HG02798 (cell line): ENCODE data around the gene ISYNA1.

Experiments
- ATAC-seq: cut with Tn5 transposase; IDR thresholded peaks from one replicate; pipeline ENCODE4 v1.9.1; 2021; ENCODE audit warnings: mild to moderate bottlenecking; ENCODE audit not compliant: unreplicated experiment, poor library complexity

The ISYNA1 gene

GRCh38 chr19:18468517-18468916 lies 30.6 kb upstream of the ISYNA1 start:
- no peak for ATAC-seq

GRCh38 chr19:18467978-18468377 lies 30.0 kb upstream of the ISYNA1 start:
- no peak for ATAC-seq

- ATAC-seq: no peak
Observed at GRCh38 chr19:18466354-18466753, 28.4 kb upstream of the ISYNA1 start.

- no peak for ATAC-seq
Observed at GRCh38 chr19:18465964-18466339, 28.0 kb upstream of the ISYNA1 start.

GRCh38 chr19:18465214-18465963 lies 27.5 kb upstream of the ISYNA1 start:
- no peak for ATAC-seq

GRCh38 chr19:18464646-18465045 lies 26.7 kb upstream of the ISYNA1 start:
- no peak for ATAC-seq

GRCh38 chr19:18461471-18461870 lies 23.5 kb upstream of the ISYNA1 start:
- ATAC-seq: no peak

- ATAC-seq: no peak
Observed at GRCh38 chr19:18460900-18461299, 23.0 kb upstream of the ISYNA1 start.

- ATAC-seq: no peak
Observed at GRCh38 chr19:18457483-18458331, 19.8 kb upstream of the ISYNA1 start.

- ATAC-seq: no peak
Observed at GRCh38 chr19:18456974-18457373, 19.0 kb upstream of the ISYNA1 start.

- no peak for ATAC-seq
Observed at GRCh38 chr19:18456279-18456678, 18.3 kb upstream of the ISYNA1 start.

- no peak for ATAC-seq
Observed at GRCh38 chr19:18453269-18454024, 15.5 kb upstream of the ISYNA1 start.

GRCh38 chr19:18452386-18452785 lies 14.5 kb upstream of the ISYNA1 start:
- no peak for ATAC-seq

GRCh38 chr19:18450931-18451836 lies 13.3 kb upstream of the ISYNA1 start:
- ATAC-seq: peak; percentile 55

- ATAC-seq: no peak
Observed at GRCh38 chr19:18450021-18450930, 12.3 kb upstream of the ISYNA1 start.

- ATAC-seq: no peak
Observed at GRCh38 chr19:18449552-18449951, 11.6 kb upstream of the ISYNA1 start.

GRCh38 chr19:18446811-18447359 lies 9.0 kb upstream of the ISYNA1 start:
- no peak for ATAC-seq

GRCh38 chr19:18446145-18446810 lies 8.3 kb upstream of the ISYNA1 start:
- ATAC-seq: no peak
